HuH-7 (cell line): ENCODE results near the gene RXFP1.

Experiments used
- DNase-seq: peaks from one replicate; pipeline ENCODE4 v3.0.0; 2011; ENCODE audit warnings: low spot score

Gene RXFP1

GRCh38 chr4:158541506-158541905, 19.8 kb downstream of the RXFP1 start:
- DNase-seq, result no peak

- DNase-seq, result no peak
These were observed 21.5 kb downstream of the RXFP1 start for GRCh38 chr4:158543191-158543590.

DNA sequence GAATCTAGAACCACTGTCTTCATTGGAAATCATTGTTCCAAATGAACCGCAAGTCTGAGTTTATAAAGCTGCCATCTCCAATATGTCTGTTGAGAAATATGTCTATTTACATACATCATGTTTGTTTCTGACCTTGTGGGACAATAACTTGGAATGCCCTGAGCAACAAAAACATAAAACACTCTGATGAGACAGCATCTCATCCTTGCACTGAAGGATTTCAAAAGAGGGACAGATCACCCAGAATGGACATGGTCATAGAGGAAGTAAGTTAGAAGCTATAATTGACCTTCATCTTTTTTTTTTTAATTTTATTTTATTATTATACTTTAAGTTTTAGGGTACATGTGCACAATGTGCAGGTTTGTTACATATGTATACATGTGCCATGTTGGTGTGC, 22.5 kb downstream of the RXFP1 start:
- no peak for DNase-seq

DNA sequence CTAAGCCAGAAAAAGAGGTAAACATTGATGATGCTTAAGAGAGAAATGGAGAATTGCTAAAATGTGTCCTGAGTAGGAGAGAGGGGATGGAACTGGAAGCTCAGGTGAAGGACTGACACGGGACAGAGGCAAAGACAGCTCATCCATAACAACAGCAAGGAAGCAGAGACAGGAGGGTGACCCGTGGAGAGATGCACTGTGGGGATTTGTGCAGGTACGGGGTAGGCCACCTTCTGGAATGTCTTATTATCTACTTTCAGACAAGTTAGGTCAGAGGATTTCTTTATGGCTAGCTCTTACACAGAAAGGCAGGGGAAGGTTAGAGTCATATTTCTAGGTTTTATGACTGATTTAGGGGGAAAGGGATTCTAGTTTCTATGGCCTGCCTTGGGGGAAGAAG, 31.7 kb downstream of the RXFP1 start:
- DNase-seq, result no peak

DNA sequence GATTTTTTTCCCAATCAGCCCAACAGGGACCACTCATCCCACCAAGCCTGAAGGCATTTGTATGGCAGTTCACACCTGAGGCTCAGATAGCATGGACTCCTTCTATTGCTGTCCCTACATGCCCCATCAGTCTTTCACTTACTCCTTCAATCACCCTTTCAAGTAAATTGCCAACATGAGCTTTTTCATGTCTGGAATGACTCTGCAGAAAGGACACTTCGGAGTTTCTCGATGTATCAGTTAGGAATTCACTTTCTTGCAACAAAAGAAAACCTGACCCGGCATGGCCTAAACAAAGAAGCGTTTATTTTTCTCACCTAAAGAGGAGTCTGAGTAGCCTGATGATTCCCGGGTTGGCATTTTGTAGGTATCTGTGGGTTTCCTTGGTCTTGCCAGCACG, 38.6 kb downstream of the RXFP1 start:
- no peak for DNase-seq

DNA sequence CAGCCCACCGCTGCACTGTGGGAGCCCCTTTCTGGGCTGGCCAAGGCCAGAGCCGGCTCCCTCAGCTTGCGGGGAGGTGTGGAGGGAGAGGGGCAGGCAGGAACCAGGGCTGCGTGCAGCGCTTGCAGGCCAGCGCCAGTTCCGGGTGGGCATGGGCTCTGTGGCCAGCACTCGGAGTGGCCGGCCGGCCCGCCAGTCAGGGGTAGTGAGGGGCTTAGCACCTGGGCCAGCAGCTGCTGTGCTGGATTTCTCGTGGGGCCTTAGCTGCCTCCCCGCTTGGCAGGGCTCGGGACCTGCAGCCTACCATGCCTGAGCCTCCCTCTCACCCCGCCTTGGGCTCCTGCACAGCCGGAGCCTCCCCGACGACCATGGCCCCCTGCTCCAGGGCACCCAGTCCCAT, 45.2 kb downstream of the RXFP1 start:
- DNase-seq, result no peak

DNA sequence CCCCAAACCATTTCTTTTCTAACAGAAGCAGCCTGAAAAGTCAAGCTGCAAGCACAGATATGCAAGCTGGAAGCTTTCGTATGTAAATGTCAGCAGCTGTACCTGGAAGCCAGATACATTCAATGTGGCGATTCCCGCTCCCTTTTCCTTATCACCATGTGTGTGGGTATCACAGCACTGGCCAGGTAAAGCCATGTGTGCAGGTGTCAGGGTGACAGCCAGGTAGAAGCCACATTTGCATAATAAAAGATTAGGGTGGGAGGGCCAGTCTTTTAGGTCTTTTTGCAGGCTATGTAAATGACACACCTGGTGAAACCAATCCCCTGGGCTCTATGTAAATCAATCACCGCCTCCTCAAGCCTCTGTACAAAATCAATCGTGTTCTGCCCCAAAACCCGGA, 50.1 kb downstream of the RXFP1 start:
- no peak for DNase-seq

- no peak for DNase-seq
These were observed 50.9 kb downstream of the RXFP1 start for GRCh38 chr4:158572608-158573007.

DNA sequence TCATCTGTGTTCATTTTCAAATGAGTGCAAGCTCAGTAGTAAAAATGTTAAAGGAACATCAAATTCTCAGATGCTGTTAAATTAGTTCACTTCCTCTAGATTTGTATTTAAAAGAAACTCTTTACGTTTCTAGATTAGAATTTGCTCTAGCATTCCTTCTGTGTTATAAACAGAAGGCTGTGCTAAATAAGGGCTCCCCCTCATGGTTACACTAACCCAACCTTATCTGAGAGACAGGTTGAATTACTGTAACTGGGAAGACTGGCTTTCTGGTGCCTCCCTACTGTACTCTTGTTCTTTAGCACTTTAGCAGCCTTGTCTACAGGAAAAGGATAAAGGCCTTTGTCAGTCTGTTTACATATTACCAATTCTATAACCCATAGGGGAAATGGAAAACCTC, 56.8 kb downstream of the RXFP1 start:
- peak; percentile 32 for DNase-seq

- DNase-seq, result no peak
These were observed 58.4 kb downstream of the RXFP1 start for GRCh38 chr4:158580064-158580463.

GRCh38 chr4:158581161-158581560, 59.5 kb downstream of the RXFP1 start:
- DNase-seq, result no peak

- DNase-seq, result no peak
These were observed 65.2 kb downstream of the RXFP1 start for GRCh38 chr4:158586881-158587280.

DNA sequence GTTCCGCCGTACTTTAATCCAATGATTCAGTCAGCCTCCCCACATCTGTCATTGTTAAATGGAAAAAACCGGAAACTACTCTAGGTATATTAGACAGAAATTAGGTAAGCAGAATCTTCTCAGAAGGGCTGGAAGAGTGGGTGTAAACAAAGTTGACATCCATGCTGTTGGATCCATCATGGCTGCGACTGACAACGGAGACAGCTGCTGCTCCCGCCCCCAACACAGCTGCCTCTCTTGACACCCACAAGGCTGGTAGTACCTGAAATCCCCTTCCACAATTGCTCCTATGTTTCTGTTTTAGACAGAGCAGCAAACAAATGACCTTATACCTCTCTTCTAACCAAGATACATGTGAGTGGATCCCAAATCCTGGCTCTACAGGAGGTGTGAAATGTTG, 66.6 kb downstream of the RXFP1 start:
- no peak for DNase-seq

DNA sequence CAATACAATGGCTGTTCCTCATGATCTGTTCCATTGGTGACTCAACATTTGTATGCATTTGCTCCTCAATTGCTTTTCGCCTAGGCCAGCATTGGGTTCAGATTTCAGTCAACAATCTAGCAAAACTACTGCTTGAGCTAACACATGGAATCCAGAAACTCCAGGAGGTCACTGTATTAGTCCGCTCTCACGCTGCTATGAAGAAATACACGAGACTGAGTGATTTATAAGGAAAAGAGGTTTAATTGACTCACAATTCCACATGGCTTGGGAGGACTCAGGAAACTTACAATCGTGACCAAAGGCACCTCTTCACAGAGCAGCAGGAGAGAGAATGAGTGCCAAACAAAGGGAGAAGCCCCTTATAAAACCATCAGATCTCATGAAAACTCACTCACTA, 67.1 kb downstream of the RXFP1 start:
- no peak for DNase-seq

- DNase-seq, result no peak
These were observed 68.6 kb downstream of the RXFP1 start for GRCh38 chr4:158590306-158590705.

DNA sequence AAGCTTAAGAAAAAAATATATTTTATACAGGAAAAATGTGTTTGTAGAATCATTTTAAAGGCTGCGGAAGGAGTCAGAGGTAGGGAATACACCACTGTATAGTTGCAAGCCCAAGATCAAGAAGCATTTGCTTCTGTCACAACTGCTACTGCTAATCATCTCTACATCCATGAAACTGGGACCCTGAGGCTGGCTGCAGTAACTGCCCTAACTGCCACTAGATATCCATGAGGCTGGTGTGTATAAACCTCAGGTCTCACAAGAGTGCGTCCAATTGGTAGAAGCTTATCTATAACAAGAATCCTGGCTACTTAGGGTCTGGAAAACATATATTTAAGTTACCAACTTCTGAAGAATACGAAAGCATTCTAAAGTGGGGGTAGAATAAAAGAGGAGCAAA, 69.1 kb downstream of the RXFP1 start:
- DNase-seq, result no peak

DNA sequence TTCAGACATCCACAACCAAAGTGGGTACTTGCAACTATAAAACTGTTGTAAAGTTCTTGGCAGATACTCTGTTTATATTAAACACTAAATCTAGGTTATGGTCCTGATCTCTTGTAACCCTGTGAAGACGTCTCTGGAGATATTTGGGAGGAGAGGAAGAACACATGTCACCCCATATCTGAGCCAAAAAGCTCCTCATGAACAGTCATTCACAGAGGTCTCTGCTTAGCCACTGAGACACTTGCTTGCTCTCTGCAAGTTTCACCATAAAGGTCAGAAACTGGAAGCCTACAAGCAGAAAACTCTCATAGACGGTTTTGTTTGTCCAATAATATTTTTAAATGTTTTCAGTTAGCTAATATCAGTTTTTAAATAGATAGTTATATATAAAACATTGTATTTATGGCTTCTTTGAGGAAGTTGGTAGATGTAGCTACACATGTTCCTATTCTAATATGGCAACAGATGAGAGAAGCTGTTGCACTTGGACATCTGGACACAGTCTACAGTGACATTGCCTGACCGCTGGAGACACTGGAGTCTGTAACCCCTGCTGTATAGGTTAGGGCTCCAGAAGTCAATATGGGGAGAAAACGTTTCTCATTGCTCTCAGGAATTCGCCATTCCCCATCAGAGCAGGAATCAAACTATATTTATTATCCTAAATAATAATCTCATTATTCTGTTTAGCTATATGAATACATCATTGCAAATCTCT, 76.4 kb downstream of the RXFP1 start:
- no peak for DNase-seq

DNA sequence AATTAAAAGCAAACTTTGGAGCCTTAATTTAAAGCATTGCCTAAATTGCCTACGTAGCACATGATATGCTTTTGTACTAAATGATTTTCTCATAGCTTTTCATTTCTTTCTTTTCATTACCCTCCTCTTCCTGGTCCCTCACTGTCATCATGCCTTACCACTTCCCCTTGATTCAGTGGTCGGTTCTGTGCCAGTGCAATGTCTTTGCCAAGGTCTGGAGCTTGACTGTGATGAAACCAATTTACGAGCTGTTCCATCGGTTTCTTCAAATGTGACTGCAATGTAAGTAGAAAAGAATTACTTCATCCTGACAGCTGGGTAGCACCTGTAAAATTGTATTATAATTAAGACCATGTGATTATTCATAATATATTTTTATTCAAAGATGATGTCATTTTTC, 77.5 kb downstream of the RXFP1 start:
- DNase-seq, result no peak

- DNase-seq, result no peak
These were observed 78.2 kb downstream of the RXFP1 start for GRCh38 chr4:158599765-158600498.

DNA sequence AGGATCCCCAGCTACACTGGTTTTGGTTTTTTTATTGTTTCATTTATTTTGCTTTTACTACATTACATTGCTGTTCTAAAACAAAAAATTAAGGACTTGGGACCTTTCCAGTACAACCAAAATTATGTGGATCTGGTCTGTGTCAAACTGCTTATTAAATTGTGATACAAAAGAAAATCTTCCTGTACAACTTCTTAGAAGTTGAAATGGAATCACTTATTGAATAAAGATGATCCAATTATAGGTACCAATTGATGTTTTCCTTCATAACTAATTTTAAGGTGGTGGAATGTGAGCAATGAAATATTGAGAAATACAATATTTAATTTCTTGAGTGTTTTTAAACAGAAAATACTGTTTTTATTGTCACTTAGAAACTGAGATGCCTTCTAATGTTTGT, 82.7 kb downstream of the RXFP1 start:
- DNase-seq, result no peak

DNA sequence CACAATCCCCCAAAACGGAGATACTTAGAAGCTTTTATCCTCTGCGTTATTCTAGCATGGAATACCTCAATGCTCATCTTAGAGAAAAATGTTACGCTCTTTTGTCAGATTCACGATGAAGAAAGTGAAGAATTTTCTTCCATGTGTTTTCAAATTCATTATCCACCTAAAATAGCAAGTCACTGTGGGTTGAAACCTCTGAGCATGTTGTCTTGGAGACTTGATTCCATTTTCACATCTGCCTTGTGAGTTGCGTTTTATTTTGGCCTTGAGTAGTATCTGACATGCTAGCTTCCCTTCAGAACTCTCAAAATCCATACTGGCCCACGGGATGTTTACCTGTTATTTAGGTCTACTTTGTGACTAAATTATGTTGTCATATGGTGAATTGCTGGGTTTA, 83.7 kb downstream of the RXFP1 start:
- DNase-seq, result no peak

- no peak for DNase-seq
These were observed 85.3 kb downstream of the RXFP1 start for GRCh38 chr4:158606969-158607368.

- no peak for DNase-seq
These were observed 87.4 kb downstream of the RXFP1 start for GRCh38 chr4:158609116-158609515.

DNA sequence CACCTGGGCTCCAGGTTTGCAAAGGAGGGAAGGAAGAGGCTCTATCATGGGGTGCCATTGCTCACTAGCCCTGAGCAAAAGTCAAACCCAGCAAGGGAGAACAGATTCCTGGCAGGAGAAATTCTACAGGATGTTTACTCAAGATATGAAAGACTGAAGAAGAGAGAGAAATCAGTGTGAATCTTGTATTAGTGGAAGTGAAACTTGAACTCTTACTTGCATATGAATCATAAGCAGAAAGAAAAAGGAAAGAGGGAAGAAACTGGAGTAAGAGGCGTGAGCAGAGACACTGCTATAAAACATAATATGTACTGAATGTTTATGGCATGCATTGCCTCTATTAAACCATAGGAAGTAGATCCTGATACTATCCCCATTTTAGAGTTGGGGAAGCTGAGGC, 89.1 kb downstream of the RXFP1 start:
- DNase-seq, result no peak
